ENCODE data around the gene ADCYAP1R1. TPM values are rescaled to one million over a fixed set of nuclear protein-coding genes. Genes with fewer than 3 reads are reported as not detected.

Gene ADCYAP1R1
- total and polyA plus RNA-seq, 10 donors = 0.04 to 5.6 (median 0.50) TPM

GRCh38 chr7:31036924-31037323 is 15.2 kb upstream of the ADCYAP1R1 start:
- Histone ChIP-seq H3K9me3 (no peaks in the 10 kb centered on the region), H3K4me3 (no peak overlapping the region), H3K4me1 (no peaks in the 10 kb centered on the region), H3K27me3 (replicated peaks in 1 of 7) (peaks cover 0 to 14% (median 0%) of the 10 kb centered on the region in 7 donors), H3K36me3 (no peaks in the 10 kb centered on the region), H3K27ac (no peak overlapping the region)
- WGBS, 5 donors = 61 to 77% (median 65%) methylated on average over 2 to 3 of the region's 3 CpGs
- intact Hi-C loops (cut with DNase I; ENCODE audit: low total_unique reads) = no loop called here
- DNase-seq = no peak
- TF ChIP-seq POLR2AphosphoS5 (IDR thresholded peaks at IDR 0.05) (no peak), POLR2A (IDR thresholded peaks at IDR 0.05) (no peak)
- TF ChIP-seq, protein P1, sequence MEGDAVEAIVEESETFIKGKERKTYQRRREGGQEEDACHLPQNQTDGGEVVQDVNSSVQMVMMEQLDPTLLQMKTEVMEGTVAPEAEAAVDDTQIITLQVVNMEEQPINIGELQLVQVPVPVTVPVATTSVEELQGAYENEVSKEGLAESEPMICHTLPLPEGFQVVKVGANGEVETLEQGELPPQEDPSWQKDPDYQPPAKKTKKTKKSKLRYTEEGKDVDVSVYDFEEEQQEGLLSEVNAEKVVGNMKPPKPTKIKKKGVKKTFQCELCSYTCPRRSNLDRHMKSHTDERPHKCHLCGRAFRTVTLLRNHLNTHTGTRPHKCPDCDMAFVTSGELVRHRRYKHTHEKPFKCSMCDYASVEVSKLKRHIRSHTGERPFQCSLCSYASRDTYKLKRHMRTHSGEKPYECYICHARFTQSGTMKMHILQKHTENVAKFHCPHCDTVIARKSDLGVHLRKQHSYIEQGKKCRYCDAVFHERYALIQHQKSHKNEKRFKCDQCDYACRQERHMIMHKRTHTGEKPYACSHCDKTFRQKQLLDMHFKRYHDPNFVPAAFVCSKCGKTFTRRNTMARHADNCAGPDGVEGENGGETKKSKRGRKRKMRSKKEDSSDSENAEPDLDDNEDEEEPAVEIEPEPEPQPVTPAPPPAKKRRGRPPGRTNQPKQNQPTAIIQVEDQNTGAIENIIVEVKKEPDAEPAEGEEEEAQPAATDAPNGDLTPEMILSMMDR (IDR thresholded peaks at IDR 0.05 in 8 of 11, conservative IDR thresholded peaks at IDR 0.05 in 3 of 11) = no peak

DNA sequence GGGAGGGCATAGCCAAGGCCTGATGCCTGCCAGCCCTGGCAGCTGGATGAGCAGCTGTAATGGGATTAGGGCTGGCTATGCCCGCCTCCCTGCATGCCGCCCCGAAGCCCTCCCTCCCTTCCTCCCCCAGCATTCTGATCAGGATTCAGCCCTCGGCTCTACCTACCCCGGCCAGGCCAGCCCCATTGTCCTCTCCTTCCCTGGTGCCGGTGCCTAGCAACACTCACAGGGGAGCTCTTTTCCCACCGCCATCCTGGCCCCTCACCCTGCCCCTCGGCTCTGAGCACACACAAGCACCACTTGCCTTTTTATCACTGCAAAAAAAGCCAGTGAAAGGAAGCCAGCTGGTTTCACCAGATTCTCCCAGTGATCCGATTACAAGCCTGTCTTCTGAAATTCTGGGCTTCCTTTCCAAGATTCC is 9.0 kb upstream of the ADCYAP1R1 start:
- Histone ChIP-seq H3K4me3 (no peak overlapping the region), H3K9me3 (no peaks in the 10 kb centered on the region), H3K4me1 (no peaks in the 10 kb centered on the region), H3K27ac (no peak overlapping the region), H3K27me3 (replicated peaks in 1 of 7) (peaks cover 0 to 35% (median 0%) of the 10 kb centered on the region in 7 donors), H3K36me3 (no peaks in the 10 kb centered on the region)
- WGBS, 5 donors = 22 to 44% (median 32%) methylated on average over 7 to 9 of the region's 9 CpGs
- no peak for DNase-seq
- TF ChIP-seq, protein P1 (IDR thresholded peaks at IDR 0.05 in 8 of 11, conservative IDR thresholded peaks at IDR 0.05 in 3 of 11) = no peak
- TF ChIP-seq POLR2AphosphoS5 (IDR thresholded peaks at IDR 0.05) (no peak), POLR2A (IDR thresholded peaks at IDR 0.05) (no peak)
- intact Hi-C loops (cut with DNase I; ENCODE audit: low total_unique reads) = no loop called here

DNA sequence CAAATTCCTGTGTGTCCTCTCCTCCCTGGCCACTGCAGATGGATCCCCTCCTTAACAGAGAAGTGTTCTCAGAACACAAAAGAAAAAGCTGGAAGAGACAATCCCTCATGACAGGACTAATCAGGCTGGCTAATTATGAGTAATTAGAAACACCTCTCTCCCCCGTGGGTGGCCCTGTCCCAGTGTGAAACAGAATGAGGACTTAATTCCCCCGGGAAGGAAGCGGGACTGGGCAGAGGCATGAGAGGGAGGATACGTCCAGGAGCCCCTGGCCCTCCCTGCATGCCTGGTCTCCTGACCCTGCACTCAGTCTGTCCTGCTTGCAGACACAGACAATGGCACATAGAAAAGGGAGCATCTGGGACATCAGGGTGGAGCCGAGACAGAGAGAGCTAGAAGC is 7.6 kb upstream of the ADCYAP1R1 start:
- intact Hi-C loops (cut with DNase I; ENCODE audit: low total_unique reads) = no loop called here
- no peak for TF ChIP-seq POLR2A (IDR thresholded peaks at IDR 0.05)
- TF ChIP-seq, protein P1 (IDR thresholded peaks at IDR 0.05 in 8 of 11, conservative IDR thresholded peaks at IDR 0.05 in 3 of 11) = no peak
- TF ChIP-seq POLR2AphosphoS5 (IDR thresholded peaks at IDR 0.05) = no peak
- no peak for DNase-seq
- Histone ChIP-seq H3K36me3 (no peaks in the 10 kb centered on the region), H3K4me3 (no peak overlapping the region), H3K9me3 (no peaks in the 10 kb centered on the region), H3K27ac (no peak overlapping the region), H3K27me3 (replicated peaks in 1 of 7) (peaks cover 0 to 42% (median 0%) of the 10 kb centered on the region in 7 donors), H3K4me1 (no peaks in the 10 kb centered on the region)
- WGBS, 5 donors = 58 to 68% (median 65%) methylated on average over 4 to 5 of the region's 5 CpGs

- no peaks in the 10 kb centered on the region for H3K36me3 ChIP-seq
- no peak for TF ChIP-seq POLR2AphosphoS5 (IDR thresholded peaks at IDR 0.05)
- TF ChIP-seq POLR2A (IDR thresholded peaks at IDR 0.05) = no peak
- TF ChIP-seq, protein P1 (IDR thresholded peaks at IDR 0.05 in 8 of 11, conservative IDR thresholded peaks at IDR 0.05 in 3 of 11) = no peak
- no peak for DNase-seq
- peaks cover 0 to under 1% (median 0%) of the 10 kb centered on the region in 6 donors for H3K4me1 ChIP-seq
- no peaks in the 10 kb centered on the region for H3K9me3 ChIP-seq
- H3K27ac ChIP-seq = no peak overlapping the region
- H3K27me3 ChIP-seq (replicated peaks in 1 of 7) = peaks cover 0 to 60% (median 7%) of the 10 kb centered on the region in 7 donors
- WGBS, 5 donors = 85 to 93% (median 90%) methylated on average over 5 of the region's 5 CpGs
- no peak overlapping the region for H3K4me3 ChIP-seq
- intact Hi-C loops (cut with DNase I; ENCODE audit: low total_unique reads) = no loop called here
Observed at GRCh38 chr7:31046723-31047122, 5.4 kb upstream of the ADCYAP1R1 start.
